Gastrocnemius medialis (tissue), 4 donors: ENCODE results near the gene RPS8.

Experiments used
- CTCF ChIP-seq, 5 experiments: fragments of 450-650 bp in 3 of 5; fragments of 200-600 bp in 2 of 5; sonication (generic) in 2 of 5; IDR thresholded peaks in 4 of 5; conservative IDR thresholded peaks in 1 of 5; 1 replicate in 4 of 5; 2 replicates in 1 of 5; pipeline ENCODE4 v1.5.1; 2016 to 2019; ENCODE audit warnings: antibody characterized with exemption in 5 of 5, mild to moderate bottlenecking in 3 of 5, moderate library complexity in 3 of 5
- POLR2A ChIP-seq, 2 donors: fragments of 450-650 bp; IDR thresholded peaks; one replicate each; pipeline ENCODE4 v1.6.1; 2017; ENCODE audit warnings: antibody characterized with exemption in 2 of 2, mild to moderate bottlenecking in 2 of 2, moderate library complexity in 2 of 2

GRCh38 chr1:44806025-44806703 is 30.8 kb downstream of the RPS8 start:
- TF ChIP-seq CTCF (IDR thresholded peaks at IDR 0.05 in 4 of 5, conservative IDR thresholded peaks at IDR 0.05 in 1 of 5) = no peak
- no peak for TF ChIP-seq POLR2A (IDR thresholded peaks at IDR 0.05)
